ENCODE data around the gene ANKHD1.

Gene ANKHD1
- total RNA-seq: 4.6 to 18.1 (median 7.4) reads per million in 9 experiments

- ATAC-seq (replicated peaks) (peak; percentile 78), DNase-seq (peak; percentile 92 to 94 (median 94))
- peaks cover 15% of the 10 kb centered on the region for H3K36me3 Mint-ChIP-seq (ENCODE audit: insufficient read depth)
- no peak within 1 kb of the TSS for H3K27ac Mint-ChIP-seq
- H3K4me3 Mint-ChIP-seq: no peak within 1 kb of the TSS
- H3K27me3 Mint-ChIP-seq: no peaks in the 10 kb centered on the region
- no peaks in the 10 kb centered on the region for H3K9me3 Mint-ChIP-seq
- peaks cover 27 to 37% of the 10 kb centered on the region in 2 donors for H3K4me1 Mint-ChIP-seq (ENCODE audit: low read depth in 2 of 2)
Measured at GRCh38 chr5:140401362-140402257, at the start of gene ANKHD1. Gene ANKHD1 (plus strand): TSS chr5:140401833. CDS start chr5:140401968, 135 bp downstream.

- Mint-ChIP-seq H3K27me3 (peaks cover 10 to 19% of the 10 kb centered on the region in 2 donors), H3K27ac (no peak overlapping the region), H3K4me3 (no peak overlapping the region), H3K4me1 (ENCODE audit: low read depth in 2 of 2) (peaks cover 6 to 8% of the 10 kb centered on the region in 2 donors), H3K9me3 (no peaks in the 10 kb centered on the region), H3K36me3 (ENCODE audit: insufficient read depth) (no peaks in the 10 kb centered on the region)
- ATAC-seq (replicated peaks): no peak
- DNase-seq: no peak
Measured at GRCh38 chr5:140355546-140355945, 46.1 kb upstream of the ANKHD1 start.

- ATAC-seq (replicated peaks) (peak; percentile 44), DNase-seq (no peak)
- peak overlapping the region; percentile 63 to 68 for H3K4me3 Mint-ChIP-seq
- no peaks in the 10 kb centered on the region for H3K9me3 Mint-ChIP-seq
- no peaks in the 10 kb centered on the region for H3K36me3 Mint-ChIP-seq (ENCODE audit: insufficient read depth)
- H3K4me1 Mint-ChIP-seq (ENCODE audit: low read depth in 2 of 2): peaks cover 6 to 8% of the 10 kb centered on the region in 2 donors
- peak overlapping the region in 1 of 2 donors; percentile 71 for H3K27ac Mint-ChIP-seq
- peaks cover 5 to 18% of the 10 kb centered on the region in 2 donors for H3K27me3 Mint-ChIP-seq
Measured at GRCh38 chr5:140356853-140357725, 44.5 kb upstream of the ANKHD1 start.

GRCh38 chr5:140357726-140358093, 43.9 kb upstream of the ANKHD1 start:
- no peaks in the 10 kb centered on the region for H3K36me3 Mint-ChIP-seq (ENCODE audit: insufficient read depth)
- H3K9me3 Mint-ChIP-seq: no peaks in the 10 kb centered on the region
- peak overlapping the region; percentile 63 to 68 for H3K4me3 Mint-ChIP-seq
- DNase-seq (peak; percentile 70 to 76 (median 73)), ATAC-seq (replicated peaks) (peak; percentile 99)
- peaks cover 6 to 8% of the 10 kb centered on the region in 2 donors for H3K4me1 Mint-ChIP-seq (ENCODE audit: low read depth in 2 of 2)
- H3K27me3 Mint-ChIP-seq: peaks cover 5 to 18% of the 10 kb centered on the region in 2 donors
- H3K27ac Mint-ChIP-seq: no peak overlapping the region

GRCh38 chr5:140358738-140359310, 42.8 kb upstream of the ANKHD1 start:
- Mint-ChIP-seq H3K36me3 (ENCODE audit: insufficient read depth) (no peaks in the 10 kb centered on the region), H3K27me3 (peaks cover 5 to 18% of the 10 kb centered on the region in 2 donors), H3K4me3 (no peak overlapping the region), H3K27ac (no peak overlapping the region), H3K4me1 (ENCODE audit: low read depth in 2 of 2) (peaks cover 12 to 13% of the 10 kb centered on the region in 2 donors), H3K9me3 (no peaks in the 10 kb centered on the region)
- ATAC-seq (replicated peaks) (no peak), DNase-seq (no peak)

GRCh38 chr5:140360101-140360500, 41.5 kb upstream of the ANKHD1 start, which contains the start of gene SLC4A9:
Gene SLC4A9 (plus strand): TSS chr5:140360194. CDS start chr5:140360237, 43 bp downstream.
- Mint-ChIP-seq H3K9me3 (no peaks in the 10 kb centered on the region), H3K27ac (no peak within 1 kb of the TSS), H3K4me1 (ENCODE audit: low read depth in 2 of 2) (peaks cover 12 to 13% of the 10 kb centered on the region in 2 donors), H3K36me3 (ENCODE audit: insufficient read depth) (no peaks in the 10 kb centered on the region), H3K4me3 (no peak within 1 kb of the TSS), H3K27me3 (peaks cover 5 to 9% of the 10 kb centered on the region in 2 donors)
- DNase-seq (no peak), ATAC-seq (replicated peaks) (no peak)

GRCh38 chr5:140360681-140361479, 40.8 kb upstream of the ANKHD1 start:
- no peak overlapping the region for H3K27ac Mint-ChIP-seq
- DNase-seq: no peak
- H3K36me3 Mint-ChIP-seq (ENCODE audit: insufficient read depth): no peaks in the 10 kb centered on the region
- H3K4me3 Mint-ChIP-seq: no peak overlapping the region
- peaks cover 5 to 9% of the 10 kb centered on the region in 2 donors for H3K27me3 Mint-ChIP-seq
- H3K4me1 Mint-ChIP-seq (ENCODE audit: low read depth in 2 of 2): peaks cover 12 to 13% of the 10 kb centered on the region in 2 donors
- no peaks in the 10 kb centered on the region for H3K9me3 Mint-ChIP-seq
- ATAC-seq (replicated peaks): no peak

GRCh38 chr5:140361901-140362300, 39.7 kb upstream of the ANKHD1 start:
- no peak for ATAC-seq (replicated peaks)
- H3K27me3 Mint-ChIP-seq: peaks cover 5 to 9% of the 10 kb centered on the region in 2 donors
- no peaks in the 10 kb centered on the region for H3K36me3 Mint-ChIP-seq (ENCODE audit: insufficient read depth)
- no peaks in the 10 kb centered on the region for H3K9me3 Mint-ChIP-seq
- no peak overlapping the region for H3K4me3 Mint-ChIP-seq
- no peak for DNase-seq
- peaks cover 12 to 13% of the 10 kb centered on the region in 2 donors for H3K4me1 Mint-ChIP-seq (ENCODE audit: low read depth in 2 of 2)
- no peak overlapping the region for H3K27ac Mint-ChIP-seq

GRCh38 chr5:140362311-140362710, 39.3 kb upstream of the ANKHD1 start:
- H3K36me3 Mint-ChIP-seq (ENCODE audit: insufficient read depth): no peaks in the 10 kb centered on the region
- H3K27ac Mint-ChIP-seq: no peak overlapping the region
- no peak overlapping the region for H3K4me3 Mint-ChIP-seq
- H3K9me3 Mint-ChIP-seq: no peaks in the 10 kb centered on the region
- ATAC-seq (replicated peaks): no peak
- peaks cover 11 to 12% of the 10 kb centered on the region in 2 donors for H3K4me1 Mint-ChIP-seq (ENCODE audit: low read depth in 2 of 2)
- no peak for DNase-seq
- H3K27me3 Mint-ChIP-seq: peaks cover 5 to 9% of the 10 kb centered on the region in 2 donors

- H3K9me3 Mint-ChIP-seq: no peaks in the 10 kb centered on the region
- peak overlapping the region; percentile 75 to 77 for H3K4me3 Mint-ChIP-seq
- no peaks in the 10 kb centered on the region for H3K36me3 Mint-ChIP-seq (ENCODE audit: insufficient read depth)
- peaks cover 4 to 6% of the 10 kb centered on the region in 2 donors for H3K4me1 Mint-ChIP-seq (ENCODE audit: low read depth in 2 of 2)
- peaks cover 0 to 2% of the 10 kb centered on the region in 2 donors for H3K27me3 Mint-ChIP-seq
- H3K27ac Mint-ChIP-seq: peak overlapping the region in 1 of 2 donors; percentile 77
- DNase-seq: peak; percentile 80 to 84 (median 80)
- peak; percentile 99 for ATAC-seq (replicated peaks)
Measured at GRCh38 chr5:140362875-140363630, 38.6 kb upstream of the ANKHD1 start.

- no peak for DNase-seq
- H3K4me1 Mint-ChIP-seq (ENCODE audit: low read depth in 2 of 2): peaks cover 4 to 6% of the 10 kb centered on the region in 2 donors
- H3K9me3 Mint-ChIP-seq: no peaks in the 10 kb centered on the region
- peak overlapping the region; percentile 75 to 77 for H3K4me3 Mint-ChIP-seq
- peak overlapping the region in 1 of 2 donors; percentile 77 for H3K27ac Mint-ChIP-seq
- no peaks in the 10 kb centered on the region for H3K36me3 Mint-ChIP-seq (ENCODE audit: insufficient read depth)
- no peak for ATAC-seq (replicated peaks)
- H3K27me3 Mint-ChIP-seq: no peaks in the 10 kb centered on the region
Measured at GRCh38 chr5:140363631-140364471, 37.8 kb upstream of the ANKHD1 start.

Data from effector memory CD8-positive, alpha-beta T cell (primary cell).